ENCODE results near the gene VPS37C. TPM values are rescaled to one million over a fixed set of nuclear protein-coding genes. Genes with fewer than 3 reads are reported as not detected.

The VPS37C gene
- total and polyA plus RNA-seq, 4 donors: 14.8 to 35.8 (median 22.3) TPM

DNA sequence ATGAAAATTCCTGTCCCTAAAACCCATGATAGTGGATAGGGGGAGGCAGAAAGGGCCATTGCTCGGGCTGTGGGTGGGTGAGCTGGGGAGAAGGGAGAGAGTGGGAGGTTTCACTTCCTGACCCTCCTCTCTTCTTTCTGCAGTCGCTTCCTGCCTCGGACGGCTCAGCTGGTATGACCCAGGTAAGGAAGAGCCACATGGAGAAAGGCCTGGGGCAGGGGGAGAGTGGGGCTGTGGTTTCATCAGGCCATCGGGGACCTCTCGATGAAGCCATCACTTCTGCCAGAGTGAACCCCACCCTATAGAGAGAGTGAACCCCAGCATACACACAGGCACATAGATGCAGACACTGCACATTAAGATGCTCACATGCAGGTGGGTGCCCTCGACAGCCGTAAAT lies 46.3 kb downstream of the VPS37C start:
- TF ChIP-seq, protein P1, sequence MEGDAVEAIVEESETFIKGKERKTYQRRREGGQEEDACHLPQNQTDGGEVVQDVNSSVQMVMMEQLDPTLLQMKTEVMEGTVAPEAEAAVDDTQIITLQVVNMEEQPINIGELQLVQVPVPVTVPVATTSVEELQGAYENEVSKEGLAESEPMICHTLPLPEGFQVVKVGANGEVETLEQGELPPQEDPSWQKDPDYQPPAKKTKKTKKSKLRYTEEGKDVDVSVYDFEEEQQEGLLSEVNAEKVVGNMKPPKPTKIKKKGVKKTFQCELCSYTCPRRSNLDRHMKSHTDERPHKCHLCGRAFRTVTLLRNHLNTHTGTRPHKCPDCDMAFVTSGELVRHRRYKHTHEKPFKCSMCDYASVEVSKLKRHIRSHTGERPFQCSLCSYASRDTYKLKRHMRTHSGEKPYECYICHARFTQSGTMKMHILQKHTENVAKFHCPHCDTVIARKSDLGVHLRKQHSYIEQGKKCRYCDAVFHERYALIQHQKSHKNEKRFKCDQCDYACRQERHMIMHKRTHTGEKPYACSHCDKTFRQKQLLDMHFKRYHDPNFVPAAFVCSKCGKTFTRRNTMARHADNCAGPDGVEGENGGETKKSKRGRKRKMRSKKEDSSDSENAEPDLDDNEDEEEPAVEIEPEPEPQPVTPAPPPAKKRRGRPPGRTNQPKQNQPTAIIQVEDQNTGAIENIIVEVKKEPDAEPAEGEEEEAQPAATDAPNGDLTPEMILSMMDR (IDR thresholded peaks at IDR 0.05; ENCODE audit: control extremely low read depth, extremely low read depth): no peak
- H3K9ac ChIP-seq (ENCODE audit: insufficient read depth in 1 of 2, low read length in 2 of 2): no peak overlapping the region
- no peak for ATAC-seq (ENCODE audit: insufficient read depth, low FRiP score)

DNA sequence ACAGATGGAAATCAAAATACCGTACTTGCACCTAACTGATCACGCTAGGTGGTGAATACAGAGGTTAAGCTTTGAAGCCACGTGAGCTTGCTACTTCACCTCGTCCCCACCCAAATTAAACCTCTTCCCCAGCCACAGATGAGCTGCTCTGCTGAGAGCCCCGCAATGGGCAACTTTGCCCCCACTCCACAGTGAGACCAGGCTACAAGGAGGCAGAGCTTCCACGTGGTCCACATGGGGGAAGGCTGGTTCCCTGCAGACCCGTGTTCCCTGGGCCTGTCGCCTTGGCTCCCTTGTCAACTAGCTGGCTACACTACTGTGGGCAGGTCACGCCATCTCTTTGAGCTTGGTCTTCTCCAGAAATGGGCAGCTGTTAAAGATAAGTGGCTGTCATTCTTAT lies 48.0 kb downstream of the VPS37C start:
- H3K27me3 ChIP-seq (ENCODE audit: control insufficient read depth in 3 of 3, insufficient read depth in 3 of 3, low read length in 2 of 3): no peaks in the 10 kb centered on the region
- TF ChIP-seq, protein P1 (IDR thresholded peaks at IDR 0.05; ENCODE audit: control extremely low read depth, extremely low read depth): no peak
- no peak overlapping the region for H3K9ac ChIP-seq (ENCODE audit: insufficient read depth in 1 of 2, low read length in 2 of 2)
- H3K27ac ChIP-seq (ENCODE audit: low read depth in 1 of 2, low read length in 1 of 2): no peak overlapping the region
- no peaks in the 10 kb centered on the region for H3K4me1 ChIP-seq (ENCODE audit: control insufficient read depth in 5 of 5, insufficient read depth in 5 of 5, low read length in 5 of 5)
- H3K36me3 ChIP-seq (ENCODE audit: control insufficient read depth in 4 of 4, insufficient read depth in 4 of 4, low read length in 4 of 4): no peaks in the 10 kb centered on the region
- WGBS, 2 donors: 86 to 94% methylated on average over 9 of the region's 9 CpGs
- DNase-seq (no peak), ATAC-seq (ENCODE audit: insufficient read depth, low FRiP score) (no peak)
- no peak overlapping the region for H3K4me3 ChIP-seq
- H3K9me3 ChIP-seq (ENCODE audit: control insufficient read depth in 4 of 4, insufficient read depth in 3 of 4, low read length in 3 of 4): no peaks in the 10 kb centered on the region

More for the DNA sequence above, 46.3 kb downstream of the VPS37C start:
- Histone ChIP-seq H3K36me3 (ENCODE audit: control insufficient read depth in 4 of 4, insufficient read depth in 4 of 4, low read length in 4 of 4) (no peaks in the 10 kb centered on the region), H3K27me3 (ENCODE audit: control insufficient read depth in 3 of 3, insufficient read depth in 3 of 3, low read length in 2 of 3) (no peaks in the 10 kb centered on the region), H3K27ac (ENCODE audit: low read depth in 1 of 2, low read length in 1 of 2) (no peak overlapping the region), H3K4me1 (ENCODE audit: control insufficient read depth in 5 of 5, insufficient read depth in 5 of 5, low read length in 5 of 5) (no peaks in the 10 kb centered on the region), H3K4me3 (no peak overlapping the region), H3K9me3 (ENCODE audit: control insufficient read depth in 4 of 4, insufficient read depth in 3 of 4, low read length in 3 of 4) (no peaks in the 10 kb centered on the region)
- WGBS, 2 donors: 70 to 79% methylated on average over 7 to 8 of the region's 8 CpGs
- no peak for DNase-seq

DNA sequence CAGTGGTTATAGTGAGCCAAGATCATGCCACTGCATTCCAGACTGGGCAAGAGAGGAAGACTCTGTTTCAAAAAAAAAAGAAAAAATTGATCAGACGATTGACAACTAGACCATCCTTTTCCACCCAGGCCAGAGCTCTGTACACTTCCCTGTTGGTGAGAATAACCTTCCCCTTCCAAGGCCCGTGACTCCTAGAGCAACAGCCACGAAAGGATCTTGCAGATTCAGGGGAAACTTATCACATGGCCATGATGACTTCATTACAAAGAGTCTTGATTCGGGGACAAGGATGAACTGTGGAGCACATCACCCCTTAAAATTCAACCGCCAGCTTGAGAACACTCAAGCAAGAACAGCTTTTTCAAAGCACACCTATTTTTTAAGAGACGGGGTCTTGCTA lies 48.7 kb downstream of the VPS37C start:
- H3K36me3 ChIP-seq (ENCODE audit: control insufficient read depth in 4 of 4, insufficient read depth in 4 of 4, low read length in 4 of 4): no peaks in the 10 kb centered on the region
- no peak for DNase-seq
- H3K27ac ChIP-seq (ENCODE audit: low read depth in 1 of 2, low read length in 1 of 2): no peak overlapping the region
- 90 to 91% methylated on average over 6 of the region's 6 CpGs for WGBS, 2 donors
- no peak overlapping the region for H3K4me3 ChIP-seq
- TF ChIP-seq, protein P1 (IDR thresholded peaks at IDR 0.05; ENCODE audit: control extremely low read depth, extremely low read depth): no peak
- no peaks in the 10 kb centered on the region for H3K9me3 ChIP-seq (ENCODE audit: control insufficient read depth in 4 of 4, insufficient read depth in 3 of 4, low read length in 3 of 4)
- no peaks in the 10 kb centered on the region for H3K27me3 ChIP-seq (ENCODE audit: control insufficient read depth in 3 of 3, insufficient read depth in 3 of 3, low read length in 2 of 3)
- no peaks in the 10 kb centered on the region for H3K4me1 ChIP-seq (ENCODE audit: control insufficient read depth in 5 of 5, insufficient read depth in 5 of 5, low read length in 5 of 5)
- no peak for ATAC-seq (ENCODE audit: insufficient read depth, low FRiP score)
- H3K9ac ChIP-seq (ENCODE audit: insufficient read depth in 1 of 2, low read length in 2 of 2): no peak overlapping the region

All from lung (tissue), 12 donors.